ENCODE measurements around the gene FUCA1. TPM values are rescaled to one million over a fixed set of nuclear protein-coding genes. Genes with fewer than 3 reads are reported as not detected.

The FUCA1 gene
- polyA plus RNA-seq, 3 donors, result 24.2 to 97.7 (median 96.6) TPM

DNA sequence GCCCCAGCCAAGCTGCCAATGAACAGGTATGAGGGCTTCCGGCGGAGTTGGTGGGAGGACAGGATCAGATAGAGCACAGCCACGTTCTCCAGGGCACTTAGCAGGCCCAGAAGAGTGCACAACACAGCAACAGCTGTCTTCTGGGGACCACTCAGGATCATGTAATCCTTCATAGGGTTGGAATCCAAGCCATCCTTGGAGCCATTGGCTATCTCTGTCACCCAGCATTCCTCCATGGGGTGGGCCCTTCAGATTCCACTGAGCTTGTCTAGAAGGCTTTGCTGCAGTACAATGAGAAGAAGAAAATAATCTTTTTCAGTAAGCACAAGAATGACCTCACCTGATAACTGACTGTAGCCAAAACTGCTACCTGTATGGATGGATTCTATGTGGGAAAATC lies 7.3 kb upstream of the FUCA1 start:
- Histone ChIP-seq H3K4me1 (ENCODE audit: control insufficient read depth in 1 of 2, insufficient read depth in 2 of 2, low read length in 2 of 2) (peaks cover 5 to 10% of the 10 kb centered on the region in 2 donors), H3K4me3 (replicated peaks in 1 of 3; ENCODE audit: low read depth in 2 of 3, low read length in 3 of 3) (no peak overlapping the region), H3K27me3 (ENCODE audit: control insufficient read depth in 2 of 2, insufficient read depth in 2 of 2, low read length in 2 of 2) (no peaks in the 10 kb centered on the region), H4K20me1 (ENCODE audit: insufficient read depth, low read length) (no peaks in the 10 kb centered on the region), H3K9me3 (replicated peaks in 1 of 2; ENCODE audit: control insufficient read depth in 1 of 2, insufficient read depth in 1 of 2, low read length in 2 of 2) (peaks cover 25 to 26% of the 10 kb centered on the region in 2 donors), H2AFZ (ENCODE audit: insufficient read depth, low read depth, low read length, poor library complexity, severe bottlenecking) (no peak overlapping the region), H3K9ac (ENCODE audit: insufficient read depth, low read length, poor library complexity, severe bottlenecking) (no peak overlapping the region), H3K4me2 (replicated peaks; ENCODE audit: extremely low read depth, low read length, poor library complexity, severe bottlenecking) (no peak overlapping the region), H3K79me2 (ENCODE audit: insufficient read depth, low read length) (no peaks in the 10 kb centered on the region), H3K27ac (ENCODE audit: low read depth in 1 of 2, low read length in 2 of 2) (no peak overlapping the region), H3K36me3 (replicated peaks in 1 of 2; ENCODE audit: control insufficient read depth in 1 of 2, insufficient read depth in 2 of 2, low read length in 2 of 2) (no peaks in the 10 kb centered on the region)
- DNase-seq, result no peak
- H3K27me3 Mint-ChIP-seq (ENCODE audit: low read depth in 3 of 3), result peaks cover 1 to 6% (median 3%) of the 10 kb centered on the region in 3 donors
- H3K27ac Mint-ChIP-seq, result no peak overlapping the region
- TF ChIP-seq, protein P1, sequence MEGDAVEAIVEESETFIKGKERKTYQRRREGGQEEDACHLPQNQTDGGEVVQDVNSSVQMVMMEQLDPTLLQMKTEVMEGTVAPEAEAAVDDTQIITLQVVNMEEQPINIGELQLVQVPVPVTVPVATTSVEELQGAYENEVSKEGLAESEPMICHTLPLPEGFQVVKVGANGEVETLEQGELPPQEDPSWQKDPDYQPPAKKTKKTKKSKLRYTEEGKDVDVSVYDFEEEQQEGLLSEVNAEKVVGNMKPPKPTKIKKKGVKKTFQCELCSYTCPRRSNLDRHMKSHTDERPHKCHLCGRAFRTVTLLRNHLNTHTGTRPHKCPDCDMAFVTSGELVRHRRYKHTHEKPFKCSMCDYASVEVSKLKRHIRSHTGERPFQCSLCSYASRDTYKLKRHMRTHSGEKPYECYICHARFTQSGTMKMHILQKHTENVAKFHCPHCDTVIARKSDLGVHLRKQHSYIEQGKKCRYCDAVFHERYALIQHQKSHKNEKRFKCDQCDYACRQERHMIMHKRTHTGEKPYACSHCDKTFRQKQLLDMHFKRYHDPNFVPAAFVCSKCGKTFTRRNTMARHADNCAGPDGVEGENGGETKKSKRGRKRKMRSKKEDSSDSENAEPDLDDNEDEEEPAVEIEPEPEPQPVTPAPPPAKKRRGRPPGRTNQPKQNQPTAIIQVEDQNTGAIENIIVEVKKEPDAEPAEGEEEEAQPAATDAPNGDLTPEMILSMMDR (IDR thresholded peaks at IDR 0.05), result no peak
- intact Hi-C loops (cut with micrococcal nuclease), result no loop called here
- 97% methylated on average over 3 of the region's 3 CpGs for WGBS (ENCODE audit: insufficient coverage)
- H3K4me1 Mint-ChIP-seq, result peaks cover 8% of the 10 kb centered on the region
- no peaks in the 10 kb centered on the region for H3K36me3 Mint-ChIP-seq
- no peak overlapping the region for H3K4me3 Mint-ChIP-seq
- H3K9me3 Mint-ChIP-seq, result peaks cover 22 to 33% (median 30%) of the 10 kb centered on the region in 7 donors

DNA sequence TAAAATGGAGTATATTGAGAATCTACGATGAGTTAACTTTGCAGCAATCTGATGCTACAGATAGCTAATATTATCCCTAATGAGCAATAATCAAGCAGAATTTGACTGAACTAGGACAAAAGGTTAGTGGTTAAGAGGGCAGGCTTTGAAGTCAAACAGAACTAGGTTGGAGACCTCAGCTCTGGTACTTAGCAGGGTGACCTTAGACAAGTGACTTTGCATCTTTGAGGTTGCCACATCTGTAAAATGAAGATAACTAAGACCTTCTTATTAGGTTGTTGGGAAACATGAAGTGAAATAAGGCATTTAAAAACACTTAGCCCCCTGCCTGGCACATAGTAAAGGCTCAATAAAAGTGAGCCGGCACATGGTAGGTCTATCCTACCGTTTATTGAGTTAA lies 4.3 kb upstream of the FUCA1 start:
- H3K27me3 ChIP-seq (ENCODE audit: control insufficient read depth in 2 of 2, insufficient read depth in 2 of 2, low read length in 2 of 2), result no peaks in the 10 kb centered on the region
- H3K9me3 ChIP-seq (replicated peaks in 1 of 2; ENCODE audit: control insufficient read depth in 1 of 2, insufficient read depth in 1 of 2, low read length in 2 of 2), result peaks cover 0 to 1% of the 10 kb centered on the region in 2 donors
- no peak for DNase-seq
- peaks cover 29 to 33% of the 10 kb centered on the region in 2 donors for H3K4me1 ChIP-seq (ENCODE audit: control insufficient read depth in 1 of 2, insufficient read depth in 2 of 2, low read length in 2 of 2)
- Mint-ChIP-seq H3K36me3 (no peaks in the 10 kb centered on the region), H3K27ac (no peak overlapping the region), H3K4me3 (no peak overlapping the region), H3K4me1 (peaks cover 31% of the 10 kb centered on the region), H3K27me3 (ENCODE audit: low read depth in 3 of 3) (peaks cover 0 to 11% (median 0%) of the 10 kb centered on the region in 3 donors), H3K9me3 (peaks cover 2 to 16% (median 4%) of the 10 kb centered on the region in 7 donors)
- H2AFZ ChIP-seq (ENCODE audit: insufficient read depth, low read depth, low read length, poor library complexity, severe bottlenecking), result no peak overlapping the region
- H3K4me2 ChIP-seq (replicated peaks; ENCODE audit: extremely low read depth, low read length, poor library complexity, severe bottlenecking), result no peak overlapping the region
- H3K4me3 ChIP-seq (replicated peaks in 1 of 3; ENCODE audit: low read depth in 2 of 3, low read length in 3 of 3), result no peak overlapping the region
- H3K27ac ChIP-seq (ENCODE audit: low read depth in 1 of 2, low read length in 2 of 2), result no peak overlapping the region
- H3K9ac ChIP-seq (ENCODE audit: insufficient read depth, low read length, poor library complexity, severe bottlenecking), result no peak overlapping the region
- H4K20me1 ChIP-seq (ENCODE audit: insufficient read depth, low read length), result no peaks in the 10 kb centered on the region
- peaks cover 5% of the 10 kb centered on the region for H3K79me2 ChIP-seq (ENCODE audit: insufficient read depth, low read length)
- no peaks in the 10 kb centered on the region for H3K36me3 ChIP-seq (replicated peaks in 1 of 2; ENCODE audit: control insufficient read depth in 1 of 2, insufficient read depth in 2 of 2, low read length in 2 of 2)
- 67% methylated on average over 1 of the region's 3 CpGs for WGBS (ENCODE audit: insufficient coverage)
- intact Hi-C loops (cut with micrococcal nuclease), result no loop called here
- TF ChIP-seq, protein P1 (IDR thresholded peaks at IDR 0.05), result no peak

Measured in CD14-positive monocyte (primary cell).